NCI-H128 (cell line): Measurements from ENCODE around the gene PCBP4.

Experiments used
- DNase-seq: peaks from one replicate; lab custom pipeline; 2025; ENCODE audit not compliant: unreplicated experiment; lab: John Stamatoyannopoulos, UW

PCBP4 gene

GRCh38 chr3:51955893-51956770 is 11.1 kb downstream of the PCBP4 start:
- no peak for DNase-seq

- DNase-seq: no peak
Observed at GRCh38 chr3:51955175-51955892, 11.9 kb downstream of the PCBP4 start, which contains the start of gene GPR62. TSS of gene GPR62 (plus strand) at chr3:51955381. CDS start at chr3:51955653, 272 bp downstream.

GRCh38 chr3:51954713-51955112 is 12.5 kb downstream of the PCBP4 start:
- no peak for DNase-seq

- no peak for DNase-seq
Observed at GRCh38 chr3:51954105-51954504, 13.1 kb downstream of the PCBP4 start.

DNA sequence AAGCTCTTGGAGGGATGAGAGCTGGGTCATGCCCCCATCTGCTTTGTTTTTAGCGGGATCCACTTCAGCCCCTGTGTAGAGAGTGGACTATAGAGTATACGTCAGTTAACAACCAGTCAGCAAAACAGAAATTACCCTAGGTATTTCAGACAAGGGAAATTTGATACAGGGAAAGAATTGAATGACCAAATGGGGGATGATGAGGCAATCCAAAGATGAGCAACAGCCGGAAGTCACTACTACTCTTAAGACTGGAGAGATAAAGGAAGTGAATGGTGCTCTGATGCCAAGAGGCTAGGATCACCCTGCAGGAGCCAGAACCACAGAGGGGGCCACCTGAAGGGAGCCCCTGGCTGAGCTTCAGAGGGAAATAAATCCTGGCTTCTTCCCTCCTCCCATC is 13.8 kb downstream of the PCBP4 start:
- DNase-seq: no peak

DNA sequence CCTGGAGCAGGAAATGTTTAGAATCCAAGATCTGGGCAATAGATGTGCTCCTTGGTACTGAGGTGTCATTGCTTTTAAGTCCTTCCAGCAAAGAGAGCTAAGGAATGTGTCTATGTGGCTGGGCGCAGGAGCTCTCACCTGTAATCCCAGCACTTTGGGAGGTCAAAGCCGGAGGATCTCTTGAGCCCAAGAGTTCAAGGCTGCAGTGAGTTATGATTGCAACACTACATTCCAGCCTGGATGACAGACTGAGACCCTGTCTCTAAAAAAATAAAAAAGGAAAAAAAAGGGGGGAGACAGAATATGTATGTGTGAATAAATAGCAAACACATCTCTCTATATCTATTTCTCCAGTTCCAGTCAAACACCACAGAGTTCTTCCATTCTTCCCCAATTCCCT is 16.4 kb downstream of the PCBP4 start:
- DNase-seq: no peak

DNA sequence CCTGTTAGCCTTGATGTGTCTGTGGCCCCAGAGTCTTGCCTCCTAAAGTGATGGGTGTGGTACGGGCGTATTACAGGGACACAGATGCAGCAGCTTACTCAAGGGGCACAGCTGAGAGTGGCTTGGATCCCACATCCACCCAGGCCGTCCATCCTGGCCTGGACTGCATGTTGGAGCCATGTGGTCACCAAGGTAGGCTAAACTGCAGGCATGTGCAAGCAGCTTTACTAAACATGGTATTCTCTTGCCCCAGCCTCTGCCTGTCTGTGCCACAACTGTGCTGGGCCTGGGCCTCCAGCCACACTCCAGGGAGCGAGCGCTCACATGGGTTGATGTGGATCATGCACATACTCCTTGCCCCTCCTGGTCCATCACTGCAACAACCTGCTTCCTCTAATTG is 18.1 kb downstream of the PCBP4 start:
- no peak for DNase-seq

- DNase-seq: no peak
Observed at GRCh38 chr3:51948016-51948580, 19.2 kb downstream of the PCBP4 start.

GRCh38 chr3:51947215-51947900 is 19.9 kb downstream of the PCBP4 start:
- DNase-seq: no peak

DNA sequence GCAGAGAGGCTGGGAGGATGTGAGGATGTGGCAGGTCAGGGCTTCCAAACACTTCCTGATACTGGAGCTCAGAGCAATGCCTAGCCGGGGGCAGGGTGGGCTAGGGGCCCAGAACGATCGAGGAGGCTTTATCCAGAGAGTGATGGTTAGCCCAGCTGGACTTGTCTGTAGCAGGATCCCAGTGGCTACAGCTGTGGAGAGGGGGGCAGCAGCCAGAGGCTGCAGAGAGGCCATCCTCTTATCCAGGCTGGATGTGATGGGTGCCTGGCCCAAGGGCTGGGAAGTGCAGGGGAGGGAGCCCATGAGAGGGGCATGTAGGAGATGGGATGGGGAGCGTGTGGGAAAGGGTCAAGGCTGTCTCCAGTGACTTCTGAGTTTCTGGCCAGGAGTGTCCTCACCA is 20.5 kb downstream of the PCBP4 start:
- no peak for DNase-seq

- no peak for DNase-seq
Observed at GRCh38 chr3:51945926-51946705, 21.1 kb downstream of the PCBP4 start.

DNA sequence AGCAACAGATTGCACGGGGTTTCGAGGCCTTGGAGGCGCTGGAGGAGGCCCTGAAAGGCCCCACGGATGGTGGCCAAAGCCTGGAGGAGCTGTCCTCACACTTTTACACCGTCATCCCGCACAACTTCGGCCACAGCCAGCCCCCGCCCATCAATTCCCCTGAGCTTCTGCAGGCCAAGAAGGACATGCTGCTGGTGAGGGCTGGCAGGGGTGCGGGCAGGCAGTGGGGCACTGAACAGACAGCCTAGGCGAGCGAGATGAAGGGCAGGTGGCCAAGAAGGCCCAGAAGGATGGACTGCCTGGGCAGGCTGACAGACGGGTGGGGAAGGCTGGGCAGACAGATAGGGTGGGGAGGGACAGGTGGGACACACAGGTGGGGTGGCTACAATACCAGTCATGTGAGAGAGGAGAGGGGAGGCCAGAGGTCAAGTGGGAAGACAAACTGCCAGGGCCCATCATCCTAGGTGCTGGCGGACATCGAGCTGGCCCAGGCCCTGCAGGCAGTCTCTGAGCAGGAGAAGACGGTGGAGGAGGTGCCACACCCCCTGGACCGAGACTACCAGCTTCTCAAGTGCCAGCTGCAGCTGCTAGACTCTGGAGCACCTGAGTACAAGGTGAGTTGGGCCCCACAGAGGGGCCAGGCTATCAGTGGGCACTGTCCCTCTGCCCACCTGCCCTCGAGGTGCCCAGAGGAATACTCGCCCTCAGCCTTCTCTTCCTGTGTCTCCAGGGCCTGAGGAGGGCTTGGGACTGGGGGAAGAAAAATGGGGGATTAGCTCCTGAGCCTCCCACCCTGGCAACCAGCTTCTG is 22.0 kb downstream of the PCBP4 start:
- no peak for DNase-seq

GRCh38 chr3:51944451-51945021 is 22.7 kb downstream of the PCBP4 start:
- DNase-seq: no peak

DNA sequence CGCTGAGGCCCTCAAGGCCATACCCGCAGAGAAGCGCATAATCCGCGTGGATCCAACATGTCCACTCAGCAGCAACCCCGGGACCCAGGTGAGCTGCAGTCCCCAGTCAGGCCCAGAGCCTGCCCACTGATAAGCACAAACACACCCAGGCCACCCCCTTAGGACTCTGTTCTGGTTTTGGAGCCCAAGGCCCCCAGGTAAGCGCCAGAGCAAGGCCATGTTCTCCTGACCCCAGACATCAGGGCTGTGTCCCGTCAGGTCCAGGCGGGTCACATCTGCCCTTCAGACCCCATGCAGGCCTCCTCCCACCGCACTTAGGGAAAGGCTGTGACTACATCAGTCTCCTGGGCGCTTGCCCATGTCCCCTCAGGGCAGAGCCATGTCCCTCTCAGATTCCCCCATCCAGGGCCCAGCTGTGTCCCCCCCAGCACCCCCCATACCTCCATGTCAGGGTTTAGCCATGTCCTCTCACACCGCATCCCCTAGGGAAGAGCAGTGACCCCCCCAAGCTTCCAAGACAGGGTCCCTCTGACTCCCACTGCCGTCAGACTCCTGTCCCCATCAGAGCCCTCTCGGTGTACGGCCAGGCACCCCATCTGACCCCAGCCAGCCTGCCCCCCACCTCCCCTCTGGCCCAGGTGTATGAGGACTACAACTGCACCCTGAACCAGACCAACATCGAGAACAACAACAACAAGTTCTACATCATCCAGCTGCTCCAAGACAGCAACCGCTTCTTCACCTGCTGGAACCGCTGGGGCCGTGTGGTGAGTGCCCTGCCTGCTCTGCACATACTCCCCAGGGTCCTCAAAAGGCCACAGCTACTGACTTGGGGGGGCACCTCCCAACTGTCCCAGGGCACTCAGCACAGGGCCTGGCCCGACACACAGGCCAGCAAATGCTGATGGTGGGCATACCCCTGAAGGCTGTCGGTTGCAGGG is 23.5 kb downstream of the PCBP4 start:
- no peak for DNase-seq

GRCh38 chr3:51942603-51943450 is 24.4 kb downstream of the PCBP4 start:
- no peak for DNase-seq

GRCh38 chr3:51941798-51942602 is 25.3 kb downstream of the PCBP4 start, which contains the start of the genes PARP3 and RRP9:
TSS of gene PARP3 (plus strand) at chr3:51942363. CDS start at chr3:51943356, 993 bp downstream.
TSS of gene RRP9 (minus strand) at chr3:51941904. CDS start at chr3:51941867, 37 bp downstream.
- DNase-seq: peak; percentile 98
